Heart left ventricle (tissue), 13 donors: Measurements from ENCODE around the gene CSMD2.

Source experiments
- POLR2A ChIP-seq, 2 donors: fragments of 450-650 bp; IDR thresholded peaks; one replicate each; pipeline ENCODE4 v1.6.1; 2017; ENCODE audit warnings: antibody characterized with exemption in 2 of 2, mild to moderate bottlenecking in 2 of 2, moderate library complexity in 2 of 2
- TF ChIP-seq, protein P1 (sequence below), 12 donors: fragments of 200-600 bp; sonication (generic) in 4 of 12; IDR thresholded peaks; one replicate each; pipeline versions ENCODE4 v1.5.0 to v1.8.0; 2018 to 2022; ENCODE audit warnings: antibody characterized with exemption in 12 of 12, mild to moderate bottlenecking in 5 of 12
- donor health status: ischemic (EF 13 %, LVEDD 7.1; RV severe dilation, severe dysfunction).
- donor health status: DM: no; HTN: yes; CAD: no.
- donor health status: DM: no; HTN: no; CAD: no.
- donor health status: ischemic (EF 25% LVEDD 6.9; RV normal size, moderate dysfunction).
- donor health status: ischemic (EF 25% LVEDD 5.7; RV mildly dilated, moderate dysfunction).
- donor health status: ischemic (EF 35%, LVEDD 5.7; RV mildly dilated, moderate dysfunction).
- donor health status: nonischemic (EF 11% LVEDD 7.7; RV severe dilation, severe dysfunction).
- donor health status: DM: yes; HTN: yes; CAD: no.
- donor health status: PGD.
- donor health status: ischemic (EF 29% LVEDD 5.4; RV normal size, mild dysfunction).
- donor health status: nonischemic (EF 23%, LVEDD 6.1; RV moderate dilation, normal function).

- TF ChIP-seq, protein P1, sequence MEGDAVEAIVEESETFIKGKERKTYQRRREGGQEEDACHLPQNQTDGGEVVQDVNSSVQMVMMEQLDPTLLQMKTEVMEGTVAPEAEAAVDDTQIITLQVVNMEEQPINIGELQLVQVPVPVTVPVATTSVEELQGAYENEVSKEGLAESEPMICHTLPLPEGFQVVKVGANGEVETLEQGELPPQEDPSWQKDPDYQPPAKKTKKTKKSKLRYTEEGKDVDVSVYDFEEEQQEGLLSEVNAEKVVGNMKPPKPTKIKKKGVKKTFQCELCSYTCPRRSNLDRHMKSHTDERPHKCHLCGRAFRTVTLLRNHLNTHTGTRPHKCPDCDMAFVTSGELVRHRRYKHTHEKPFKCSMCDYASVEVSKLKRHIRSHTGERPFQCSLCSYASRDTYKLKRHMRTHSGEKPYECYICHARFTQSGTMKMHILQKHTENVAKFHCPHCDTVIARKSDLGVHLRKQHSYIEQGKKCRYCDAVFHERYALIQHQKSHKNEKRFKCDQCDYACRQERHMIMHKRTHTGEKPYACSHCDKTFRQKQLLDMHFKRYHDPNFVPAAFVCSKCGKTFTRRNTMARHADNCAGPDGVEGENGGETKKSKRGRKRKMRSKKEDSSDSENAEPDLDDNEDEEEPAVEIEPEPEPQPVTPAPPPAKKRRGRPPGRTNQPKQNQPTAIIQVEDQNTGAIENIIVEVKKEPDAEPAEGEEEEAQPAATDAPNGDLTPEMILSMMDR (IDR thresholded peaks at IDR 0.05), result no peak
- TF ChIP-seq POLR2A (IDR thresholded peaks at IDR 0.05), result no peak
These were observed 662.3 kb downstream of the CSMD2 start for GRCh38 chr1:33502726-33503125.
